PC-9 (cell line): ENCODE measurements around the gene CHST3.

ENCODE experiments used
- CTCF ChIP-seq: fragments of 200-600 bp; sonication (generic); conservative IDR thresholded peaks from 2 replicates; pipeline ENCODE4 v1.6.1; 2017; ENCODE audit warnings: mixed run types, antibody characterized with exemption, mild to moderate bottlenecking, moderate library complexity
- EZH2 ChIP-seq: fragments of 200-600 bp; sonication (generic); IDR thresholded peaks from 2 replicates; pipeline ENCODE4 v1.8.0; 2017; ENCODE audit warnings: antibody characterized with exemption, low read depth

DNA sequence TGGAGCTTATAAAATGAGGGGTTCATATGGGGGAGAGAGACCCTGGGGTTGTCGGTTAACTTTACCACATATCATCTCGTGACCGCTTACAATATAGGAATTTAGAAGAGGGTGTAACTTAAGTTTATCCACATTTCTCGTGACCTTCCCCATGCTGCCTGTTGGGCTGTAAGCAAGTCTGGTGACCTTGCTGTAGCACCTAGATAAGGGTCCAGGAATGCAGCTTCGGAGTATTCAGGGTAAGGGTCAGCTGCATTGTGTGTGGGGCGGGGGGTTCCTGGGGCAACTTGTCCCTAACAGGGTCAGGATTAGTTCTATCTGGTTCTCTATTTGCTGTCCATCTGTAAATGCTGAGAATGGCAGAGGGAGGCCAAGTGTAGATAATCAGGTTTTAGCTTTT lies 1.3 kb upstream of the CHST3 start:
- no peak for TF ChIP-seq CTCF
- TF ChIP-seq EZH2, result no peak
